Measurements from ENCODE around the gene MYCBPAP.

GRCh38 chr17:50472286-50472685 is 36.0 kb upstream of the MYCBPAP start:
- TF ChIP-seq CTCF (conservative IDR thresholded peaks at IDR 0.05; ENCODE audit: low read depth, low read length) (no peak), EZH2 (IDR thresholded peaks at IDR 0.05; ENCODE audit: low read length, unreplicated experiment) (no peak)

Measured in PC-3 (cell line).